BLaER1 treated with 17β-estradiol and CSF1 and Interleukin-3, amounts not matched to agents 10 nM and 100 nM (cell line): ENCODE results near the gene SPR.

Source experiments
- H3K27ac ChIP-seq, 11 experiments: shearing (Covaris generic); formaldehyde crosslinking; 2 replicates each; pipeline ENCODE4 v1.8.1; 2022
- H3K27me3 ChIP-seq, 11 experiments: shearing (Covaris generic); formaldehyde crosslinking; 2 replicates each; pipeline ENCODE4 v1.8.1; 2022
- H3K36me3 ChIP-seq, 11 experiments: shearing (Covaris generic); formaldehyde crosslinking; 2 replicates each; pipeline ENCODE4 v1.8.1; 2022
- H3K4me1 ChIP-seq, 10 experiments: shearing (Covaris generic); formaldehyde crosslinking; 2 replicates each; pipeline ENCODE4 v1.8.1; 2022
- H3K4me2 ChIP-seq, 11 experiments: shearing (Covaris generic); formaldehyde crosslinking; 2 replicates each; pipeline ENCODE4 v1.8.1; 2022
- H3K4me3 ChIP-seq, 10 experiments: shearing (Covaris generic); formaldehyde crosslinking; 2 replicates each; pipeline ENCODE4 v1.8.1; 2022
- H3K9ac ChIP-seq, 11 experiments: shearing (Covaris generic); formaldehyde crosslinking; 2 replicates each; pipeline ENCODE4 v1.8.1; 2022
- H3K9me3 ChIP-seq, 11 experiments: shearing (Covaris generic); formaldehyde crosslinking; replicated peaks in 1 of 11; 2 replicates each; pipeline ENCODE4 v1.8.1; 2022
- H4K20me1 ChIP-seq, 11 experiments: shearing (Covaris generic); formaldehyde crosslinking; 2 replicates each; pipeline ENCODE4 v1.8.1; 2022
- Cebpa-rat ChIP-seq, 11 experiments: shearing (Covaris generic); IDR thresholded peaks; 2 replicates each; pipeline ENCODE4 v1.8.1; 2022

Gene SPR

GRCh38 chr2:72851333-72851732, 35.9 kb upstream of the SPR start:
- Histone ChIP-seq H3K27ac (no peak overlapping the region), H3K36me3 (no peaks in the 10 kb centered on the region), H3K9me3 (no peaks in the 10 kb centered on the region), H4K20me1 (no peaks in the 10 kb centered on the region), H3K27me3 (no peaks in the 10 kb centered on the region), H3K4me2 (no peak overlapping the region), H3K4me1 (peaks cover 0 to 11% (median 0%) of the 10 kb centered on the region in 10 experiments; a peak in 2 of 20 replicates), H3K9ac (no peak overlapping the region), H3K4me3 (no peak overlapping the region)
- TF ChIP-seq Cebpa-rat (IDR thresholded peaks at IDR 0.05), result no peak

- Histone ChIP-seq H3K27me3 (0 out of 22 replicates have a peak, but pooled peaks cover 0 to 4% (median 0%) of the 10 kb centered on the region in 11 experiments), H3K4me1 (peaks cover 4 to 18% (median 12%) of the 10 kb centered on the region in 10 experiments; a peak in 17 of 20 replicates), H3K9ac (no peak overlapping the region), H3K27ac (no peak overlapping the region), H3K9me3 (no peaks in the 10 kb centered on the region), H3K4me3 (no peak overlapping the region), H3K36me3 (no peaks in the 10 kb centered on the region), H4K20me1 (no peaks in the 10 kb centered on the region; a peak in 1 of 22 replicates), H3K4me2 (no peak overlapping the region)
- TF ChIP-seq Cebpa-rat (IDR thresholded peaks at IDR 0.05), result no peak
Observed at GRCh38 chr2:72859831-72860262, 27.4 kb upstream of the SPR start.

GRCh38 chr2:72862239-72862988, 24.8 kb upstream of the SPR start:
- Histone ChIP-seq H3K36me3 (no peaks in the 10 kb centered on the region), H3K4me1 (peaks cover 4 to 14% (median 12%) of the 10 kb centered on the region in 10 experiments; a peak in 17 of 20 replicates), H3K9ac (no peak overlapping the region), H3K4me3 (peak overlapping the region in 5 of 10 experiments; percentile 8 to 50 (median 27); a peak in 6 of 20 replicates), H3K27ac (no peak overlapping the region), H3K4me2 (peak overlapping the region; percentile 44 to 94 (median 68)), H3K9me3 (no peaks in the 10 kb centered on the region), H3K27me3 (0 out of 22 replicates have a peak, but pooled peaks cover 0 to 4% (median 0%) of the 10 kb centered on the region in 11 experiments), H4K20me1 (no peaks in the 10 kb centered on the region; a peak in 1 of 22 replicates)
- TF ChIP-seq Cebpa-rat (IDR thresholded peaks at IDR 0.05), result no peak

- TF ChIP-seq Cebpa-rat (IDR thresholded peaks at IDR 0.05), result no peak
- H3K27me3 ChIP-seq, result 0 out of 22 replicates have a peak, but pooled peaks cover 0 to 4% (median 0%) of the 10 kb centered on the region in 11 experiments
- H3K9me3 ChIP-seq, result no peaks in the 10 kb centered on the region
- H3K4me2 ChIP-seq, result peak overlapping the region; percentile 44 to 94 (median 68)
- no peak overlapping the region for H3K9ac ChIP-seq
- no peaks in the 10 kb centered on the region; a peak in 1 of 22 replicates for H4K20me1 ChIP-seq
- H3K4me3 ChIP-seq, result 0 out of 20 replicates have a peak overlapping the region, but pooled peaks of 2 of the 10 experiments have one; percentile 27 to 50
- no peaks in the 10 kb centered on the region for H3K36me3 ChIP-seq
- H3K4me1 ChIP-seq, result peaks cover 4 to 14% (median 12%) of the 10 kb centered on the region in 10 experiments; a peak in 17 of 20 replicates
- H3K27ac ChIP-seq, result no peak overlapping the region
Observed at GRCh38 chr2:72863046-72863445, 24.2 kb upstream of the SPR start.

- no peak for TF ChIP-seq Cebpa-rat (IDR thresholded peaks at IDR 0.05)
- no peaks in the 10 kb centered on the region for H3K36me3 ChIP-seq
- no peak overlapping the region for H3K4me3 ChIP-seq
- H3K27me3 ChIP-seq, result 0 out of 22 replicates have a peak, but pooled peaks cover 0 to 4% (median 0%) of the 10 kb centered on the region in 11 experiments
- H4K20me1 ChIP-seq, result no peaks in the 10 kb centered on the region; a peak in 1 of 22 replicates
- H3K9me3 ChIP-seq, result no peaks in the 10 kb centered on the region
- no peak overlapping the region for H3K9ac ChIP-seq
- peaks cover 4 to 14% (median 12%) of the 10 kb centered on the region in 10 experiments; a peak in 17 of 20 replicates for H3K4me1 ChIP-seq
- H3K27ac ChIP-seq, result no peak overlapping the region
- H3K4me2 ChIP-seq, result no peak overlapping the region
Observed at GRCh38 chr2:72864500-72864899, 22.7 kb upstream of the SPR start.

- H3K36me3 ChIP-seq, result no peaks in the 10 kb centered on the region
- H3K9me3 ChIP-seq, result peaks cover 0 to 8% (median 7%) of the 10 kb centered on the region in 11 experiments; a peak in 7 of 22 replicates
- no peaks in the 10 kb centered on the region for H3K27me3 ChIP-seq
- H3K4me1 ChIP-seq, result no peaks in the 10 kb centered on the region
- no peak for TF ChIP-seq Cebpa-rat (IDR thresholded peaks at IDR 0.05)
- no peak overlapping the region for H3K9ac ChIP-seq
- H3K27ac ChIP-seq, result no peak overlapping the region
- H3K4me3 ChIP-seq, result no peak overlapping the region
- H4K20me1 ChIP-seq, result no peaks in the 10 kb centered on the region
- no peak overlapping the region for H3K4me2 ChIP-seq
Observed at GRCh38 chr2:72871060-72871459, 16.1 kb upstream of the SPR start.

- no peaks in the 10 kb centered on the region for H3K4me1 ChIP-seq
- no peak overlapping the region for H3K9ac ChIP-seq
- H3K9me3 ChIP-seq, result peaks cover 0 to 8% (median 7%) of the 10 kb centered on the region in 11 experiments; a peak in 7 of 22 replicates
- no peaks in the 10 kb centered on the region for H3K36me3 ChIP-seq
- no peaks in the 10 kb centered on the region for H4K20me1 ChIP-seq
- H3K4me2 ChIP-seq, result no peak overlapping the region
- TF ChIP-seq Cebpa-rat (IDR thresholded peaks at IDR 0.05), result no peak
- H3K4me3 ChIP-seq, result no peak overlapping the region
- H3K27ac ChIP-seq, result no peak overlapping the region
- H3K27me3 ChIP-seq, result no peaks in the 10 kb centered on the region
Observed at GRCh38 chr2:72871880-72872279, 15.3 kb upstream of the SPR start.

GRCh38 chr2:72883356-72883962, 3.7 kb upstream of the SPR start:
- Histone ChIP-seq H3K9me3 (no peaks in the 10 kb centered on the region), H4K20me1 (peaks cover 5 to 6% (median 6%) of the 10 kb centered on the region in 11 experiments; a peak in 19 of 22 replicates), H3K9ac (no peak overlapping the region), H3K27ac (no peak overlapping the region), H3K4me3 (no peak overlapping the region), H3K4me2 (no peak overlapping the region), H3K27me3 (peaks cover 0 to 19% (median 15%) of the 10 kb centered on the region in 11 experiments; a peak in 13 of 22 replicates), H3K4me1 (peaks cover 11 to 15% (median 13%) of the 10 kb centered on the region in 10 experiments), H3K36me3 (no peaks in the 10 kb centered on the region)
- TF ChIP-seq Cebpa-rat (IDR thresholded peaks at IDR 0.05), result no peak

- H3K4me3 ChIP-seq, result peak overlapping the region; percentile 70 to 91 (median 80)
- TF ChIP-seq Cebpa-rat (IDR thresholded peaks at IDR 0.05), result peak in 5 of 11 experiments; percentile 15 to 70 (median 45); a peak in 7 of 22 replicates
- H3K27ac ChIP-seq, result no peak overlapping the region
- H3K4me1 ChIP-seq, result peaks cover 18 to 42% (median 31%) of the 10 kb centered on the region in 10 experiments
- peaks cover 0 to 6% (median 2%) of the 10 kb centered on the region in 11 experiments; a peak in 9 of 22 replicates for H3K36me3 ChIP-seq
- H3K9ac ChIP-seq, result peak overlapping the region in 10 of 11 experiments; percentile 66 to 81 (median 75); a peak in 17 of 22 replicates
- peaks cover 0 to 19% (median 15%) of the 10 kb centered on the region in 11 experiments; a peak in 13 of 22 replicates for H3K27me3 ChIP-seq
- peaks cover 13 to 37% (median 31%) of the 10 kb centered on the region in 11 experiments; a peak in 20 of 22 replicates for H4K20me1 ChIP-seq
- H3K9me3 ChIP-seq, result no peaks in the 10 kb centered on the region
- H3K4me2 ChIP-seq, result peak overlapping the region; percentile 83 to 98 (median 96)
Observed at GRCh38 chr2:72886505-72887031, 640 bp upstream of the SPR start.
